Endothelial cell of umbilical vein (primary cell): ENCODE results near the gene PARP8. TPM values are rescaled to one million over a fixed set of nuclear protein-coding genes. Genes with fewer than 3 reads are reported as not detected.

ENCODE experiments used
- BruUV-seq: library from RNA; stranded (reverse); fragments of 400-500 nt; replicated peaks from 2 replicates; lab custom pipeline; 2021; lab: Mats Ljungman, UMichigan
- CTCF ChIA-PET: fragments of 300-600, 350-600 bp; sonication (Branson Sonifier 250); formaldehyde crosslinking; loops from one replicate; lab custom pipeline; 2021; ENCODE audit warnings: antibody characterized with exemption, inconsistent platforms; lab: Charles Lee
- POLR2A ChIA-PET: fragments of 300-600, 350-600 bp; sonication (Branson Sonifier 250); formaldehyde crosslinking; loops from one replicate; lab custom pipeline; 2021; ENCODE audit warnings: antibody characterized with exemption, inconsistent platforms; lab: Charles Lee
- DNase-seq: peaks from one replicate; pipeline ENCODE4 v3.0.0-alpha.2; 2011; ENCODE audit warnings: low read depth, low spot score
- FAIRE-seq: peaks from 2 replicates; lab custom pipeline; 2011; peaks lifted over from hg19 to GRCh38; lab: Jason Lieb, UNC
- H2AFZ ChIP-seq: 2 replicates; pipeline ENCODE4 v1.6.0; 2012; ENCODE audit warnings: low read depth, low read length, control low read depth, inconsistent platforms
- H3K27ac ChIP-seq: 2 replicates; pipeline ENCODE4 v1.5.1; 2011; ENCODE audit warnings: low read depth, mild to moderate bottlenecking, control low read depth, low read length, moderate library complexity; ENCODE audit not compliant: insufficient read depth
- H3K27me3 ChIP-seq, 2 experiments: 2 replicates each; pipeline versions ENCODE4 v1.6.0 to v1.6.1; 2011; ENCODE audit warnings: low read length in 2 of 2, mixed read lengths in 1 of 2; ENCODE audit not compliant: control insufficient read depth in 2 of 2, insufficient read depth in 2 of 2
- H3K36me3 ChIP-seq, 2 experiments: 2 replicates in 1 of 2; 3 replicates in 1 of 2; pipeline ENCODE4 v1.5.1; 2011; ENCODE audit warnings: low read length in 2 of 2, mild to moderate bottlenecking in 1 of 2, moderate library complexity in 1 of 2; ENCODE audit not compliant: control insufficient read depth in 2 of 2, insufficient read depth in 2 of 2; ENCODE audit errors: extremely low read depth in 1 of 2
- H3K4me1 ChIP-seq: 3 replicates; pipeline ENCODE4 v1.5.1; 2011; ENCODE audit warnings: mild to moderate bottlenecking, low read length; ENCODE audit not compliant: control insufficient read depth, insufficient read depth; ENCODE audit errors: extremely low read depth
- H3K4me2 ChIP-seq: 2 replicates; pipeline ENCODE4 v1.6.1; 2011; ENCODE audit warnings: low read length, control low read depth, mixed read lengths; ENCODE audit not compliant: insufficient read depth
- H3K4me3 ChIP-seq, 3 experiments: fragments of 200-600 bp in 1 of 3; sonication (generic), shearing (Covaris generic) in 1 of 3; replicated peaks in 1 of 3; 2 replicates each; pipeline ENCODE4 v1.5.1; 2011 to 2016; ENCODE audit warnings: control low read depth in 3 of 3, low read length in 3 of 3, mild to moderate bottlenecking in 2 of 3, inconsistent platforms in 1 of 3, low read depth in 1 of 3, moderate library complexity in 1 of 3; ENCODE audit not compliant: insufficient read depth in 1 of 3
- H3K79me2 ChIP-seq: 2 replicates; pipeline ENCODE4 v1.6.0; 2012; ENCODE audit warnings: low read length, inconsistent platforms; ENCODE audit not compliant: control insufficient read depth, insufficient read depth
- H3K9ac ChIP-seq: replicated peaks from 2 replicates; pipeline ENCODE3; 2011; ENCODE audit warnings: low read length, control low read depth; ENCODE audit not compliant: insufficient read depth; ENCODE audit errors: extremely low read depth
- H3K9me1 ChIP-seq: replicated peaks from 3 replicates; pipeline ENCODE4 v1.6.0; 2011; ENCODE audit warnings: mild to moderate bottlenecking, low read length; ENCODE audit not compliant: control insufficient read depth, insufficient read depth; ENCODE audit errors: extremely low read depth
- H3K9me3 ChIP-seq: replicated peaks from 2 replicates; pipeline ENCODE4 v1.5.1; 2012; ENCODE audit warnings: low read length, inconsistent platforms; ENCODE audit not compliant: control insufficient read depth, insufficient read depth
- H4K20me1 ChIP-seq: replicated peaks from 2 replicates; pipeline ENCODE3; 2011; ENCODE audit warnings: mild to moderate bottlenecking, low read length; ENCODE audit not compliant: control insufficient read depth, insufficient read depth; ENCODE audit errors: extremely low read depth
- CTCF ChIP-seq, 2 donors: IDR thresholded peaks; 1 replicate in 1 of 2; 2 replicates in 1 of 2; pipeline ENCODE4 v1.5.1; 2011; ENCODE audit warnings: low read length in 2 of 2, mild to moderate bottlenecking in 2 of 2, moderate library complexity in 2 of 2, control low read depth in 1 of 2, inconsistent platforms in 1 of 2, low read depth in 1 of 2; ENCODE audit not compliant: insufficient read depth in 1 of 2; ENCODE audit errors: extremely low read depth in 1 of 2
- EZH2 ChIP-seq: IDR thresholded peaks from 2 replicates; pipeline ENCODE4 v1.6.1; 2012; ENCODE audit warnings: borderline replicate concordance, low read depth, mild to moderate bottlenecking, moderate library complexity, low read length, inconsistent platforms; ENCODE audit not compliant: severe bottlenecking
- FOS ChIP-seq: IDR thresholded peaks from 2 replicates; pipeline ENCODE4 v1.6.1; 2011; ENCODE audit warnings: mild to moderate bottlenecking, low read length, moderate library complexity, borderline replicate concordance; ENCODE audit not compliant: insufficient read depth
- GATA2 ChIP-seq: IDR thresholded peaks from 2 replicates; pipeline ENCODE4 v1.7.0; 2011; ENCODE audit warnings: low read depth, mild to moderate bottlenecking, moderate library complexity, mixed read lengths, low read length; ENCODE audit not compliant: insufficient read length, insufficient read depth
- JUN ChIP-seq: IDR thresholded peaks from 2 replicates; pipeline ENCODE4 v1.6.1; 2011; ENCODE audit warnings: borderline replicate concordance, low read depth; ENCODE audit not compliant: insufficient read length, insufficient read depth
- MAX ChIP-seq: IDR thresholded peaks from 2 replicates; pipeline ENCODE4 v1.6.1; 2011; ENCODE audit not compliant: insufficient read depth, insufficient read length
- MYC ChIP-seq: IDR thresholded peaks from one replicate; pipeline ENCODE4 v1.6.1; 2011; ENCODE audit warnings: mild to moderate bottlenecking, low read depth, low read length
- POLR2A ChIP-seq: IDR thresholded peaks from 2 replicates; pipeline ENCODE4 v1.6.1; 2012; ENCODE audit warnings: low read depth, mild to moderate bottlenecking, control low read depth, low read length
- POLR2AphosphoS5 ChIP-seq: IDR thresholded peaks from 2 replicates; pipeline ENCODE4 v1.6.1; 2012; ENCODE audit warnings: low read depth, mild to moderate bottlenecking, control low read depth, low read length, moderate library complexity; ENCODE audit not compliant: insufficient read depth
- dilution Hi-C: fragments of 300-500 bp; cut with MboI; formaldehyde crosslinking; loops from one replicate; pipeline ENCODE4 v1.15.0; 2019; ENCODE audit warnings: low sequenced_read_pairs; ENCODE audit not compliant: extremely low pct_ligation_motif_present
- intact Hi-C: fragments of 100-400 bp; cut with micrococcal nuclease; formaldehyde crosslinking; loops from one replicate; pipeline ENCODE4 v1.10.0; 2022
- polyA plus RNA-seq, 4 experiments: library from polyadenylated mRNA; depleted of rRNA in 3 of 4; stranded (reverse) in 3 of 4; unstranded in 1 of 4; fragments of >200 nt; gene quantifications; 2 replicates each; pipeline versions ENCODE4 v1.2.1 to v1.2.3, GENCODE V29; 2011 to 2012; ENCODE audit warnings: missing spikeins in 1 of 4
- total RNA-seq: library from RNA; stranded (reverse); gene quantifications from 2 replicates; pipeline ENCODE4 v1.2.3, GENCODE V29; 2021

PARP8 gene
- total and polyA plus RNA-seq, 2 donors (not counting 3 experiments of a cell fraction or from before 2014, with no cell fraction given): 0.03 to 0.60 TPM

GRCh38 chr5:50881407-50881806 is 215.0 kb downstream of the PARP8 start:
- no peak overlapping the region for H3K27ac ChIP-seq
- no peaks in the 10 kb centered on the region for H3K9me1 ChIP-seq
- no TSS peak for BruUV-seq
- H3K36me3 ChIP-seq: no peaks in the 10 kb centered on the region
- no peaks in the 10 kb centered on the region for H3K27me3 ChIP-seq
- ChIA-PET POLR2A (no interaction called here), CTCF (no interaction called here)
- TF ChIP-seq POLR2AphosphoS5 (no peak), EZH2 (no peak), CTCF (IDR thresholded peaks at IDR 0.05; ENCODE audit: extremely low read depth in 1 of 2, insufficient read depth in 1 of 2, low read depth in 1 of 2, low read length in 2 of 2) (no peak), MYC (no peak), JUN (no peak), MAX (no peak), GATA2 (no peak), FOS (no peak), POLR2A (no peak)
- H4K20me1 ChIP-seq: no peaks in the 10 kb centered on the region
- no peak overlapping the region for H2AFZ ChIP-seq
- FAIRE-seq (no peak), DNase-seq (no peak)
- no peak overlapping the region for H3K4me3 ChIP-seq
- H3K79me2 ChIP-seq: no peaks in the 10 kb centered on the region
- dilution Hi-C loops (no loop called here), intact Hi-C loops (no loop called here)
- no peaks in the 10 kb centered on the region for H3K4me1 ChIP-seq
- no peak overlapping the region for H3K9ac ChIP-seq
- H3K4me2 ChIP-seq: no peak overlapping the region
- H3K9me3 ChIP-seq: no peaks in the 10 kb centered on the region
